H9 (cell line): ENCODE measurements around the gene NBEA. TPM values are rescaled to one million over a fixed set of nuclear protein-coding genes. Genes with fewer than 3 reads are reported as not detected.

ENCODE experiments used
- DNase-seq: peaks from one replicate; pipeline ENCODE4 v3.0.0-alpha.2; 2017
- H2AFZ ChIP-seq: one replicate; pipeline ENCODE4 v1.6.1; 2013; ENCODE audit warnings: mild to moderate bottlenecking, low read length, control low read depth, moderate library complexity
- H2AK5ac ChIP-seq: 2 replicates; pipeline ENCODE4 v1.6.1; 2013; ENCODE audit warnings: low read length, control low read depth, mixed read lengths; ENCODE audit not compliant: insufficient read length
- H2BK120ac ChIP-seq: one replicate; pipeline ENCODE4 v1.6.1; 2013; ENCODE audit warnings: low read depth, mild to moderate bottlenecking, low read length, control low read depth, inconsistent platforms; ENCODE audit not compliant: poor library complexity, severe bottlenecking
- H2BK12ac ChIP-seq: 2 replicates; pipeline ENCODE4 v1.6.1; 2013; ENCODE audit warnings: low read length, control low read depth, mixed read lengths, low read depth; ENCODE audit not compliant: insufficient read length
- H2BK15ac ChIP-seq: 2 replicates; pipeline ENCODE4 v1.6.1; 2013; ENCODE audit warnings: low read depth, low read length, control low read depth
- H2BK20ac ChIP-seq: one replicate; pipeline ENCODE4 v1.6.1; 2013; ENCODE audit warnings: low read depth, mild to moderate bottlenecking, low read length, control low read depth, inconsistent platforms; ENCODE audit not compliant: poor library complexity, severe bottlenecking
- H2BK5ac ChIP-seq: 2 replicates; pipeline ENCODE4 v1.6.1; 2013; ENCODE audit warnings: low read length, control low read depth, mixed read lengths; ENCODE audit not compliant: insufficient read length
- H3K14ac ChIP-seq: 2 replicates; pipeline ENCODE4 v1.6.1; 2013; ENCODE audit warnings: low read length, control low read depth; ENCODE audit not compliant: insufficient read depth
- H3K18ac ChIP-seq: 2 replicates; pipeline ENCODE4 v1.6.1; 2013; ENCODE audit warnings: low read depth, mild to moderate bottlenecking, mixed read lengths, low read length, control low read depth; ENCODE audit not compliant: insufficient read length
- H3K23ac ChIP-seq: 2 replicates; pipeline ENCODE4 v1.6.1; 2013; ENCODE audit warnings: low read length, control low read depth, mixed read lengths, low read depth; ENCODE audit not compliant: insufficient read length
- H3K23me2 ChIP-seq: 2 replicates; pipeline ENCODE4 v1.6.1; 2013; ENCODE audit warnings: low read depth, mild to moderate bottlenecking, mixed read lengths, low read length, control low read depth; ENCODE audit not compliant: insufficient read length, poor library complexity, severe bottlenecking
- H3K27ac ChIP-seq: 2 replicates; pipeline ENCODE4 v1.5.1; 2013; ENCODE audit warnings: low read length, control low read depth, mixed read lengths, low read depth; ENCODE audit not compliant: insufficient read length
- H3K27me3 ChIP-seq: 2 replicates; pipeline ENCODE4 v1.6.1; 2013; ENCODE audit warnings: low read length, control low read depth, inconsistent platforms; ENCODE audit not compliant: insufficient read depth
- H3K4ac ChIP-seq: 2 replicates; pipeline ENCODE4 v1.6.1; 2013; ENCODE audit warnings: low read depth, mild to moderate bottlenecking, control low read depth, inconsistent platforms, low read length, moderate library complexity
- H3K4me1 ChIP-seq: 2 replicates; pipeline ENCODE4 v1.6.1; 2013; ENCODE audit warnings: low read length, control low read depth, inconsistent platforms; ENCODE audit not compliant: insufficient read depth
- H3K4me2 ChIP-seq: 2 replicates; pipeline ENCODE4 v1.6.1; 2013; ENCODE audit warnings: low read length, control low read depth, mixed read lengths; ENCODE audit not compliant: insufficient read length, insufficient read depth
- H3K56ac ChIP-seq: 2 replicates; pipeline ENCODE4 v1.6.1; 2013; ENCODE audit warnings: low read depth, mild to moderate bottlenecking, mixed read lengths, low read length, control low read depth; ENCODE audit not compliant: insufficient read length
- H3K79me1 ChIP-seq: 2 replicates; pipeline ENCODE4 v1.6.1; 2013; ENCODE audit warnings: low read depth, mild to moderate bottlenecking, moderate library complexity, low read length, control low read depth, inconsistent platforms; ENCODE audit not compliant: insufficient read depth, poor library complexity, severe bottlenecking
- H3K79me2 ChIP-seq: 2 replicates; pipeline ENCODE4 v1.6.1; 2013; ENCODE audit warnings: low read length, control low read depth, inconsistent platforms; ENCODE audit not compliant: insufficient read depth
- H3K9ac ChIP-seq: 2 replicates; pipeline ENCODE4 v1.6.1; 2013; ENCODE audit warnings: low read length, control low read depth, mixed read lengths; ENCODE audit not compliant: insufficient read length; ENCODE audit errors: extremely low read depth
- H3K9me3 ChIP-seq: one replicate; pipeline ENCODE4 v1.6.1; 2013; ENCODE audit warnings: low read depth, low read length, inconsistent platforms; ENCODE audit not compliant: control insufficient read depth
- H3T11ph ChIP-seq: one replicate; pipeline ENCODE4 v1.6.1; 2013; ENCODE audit warnings: mild to moderate bottlenecking, low read length, control low read depth, inconsistent platforms
- H4K20me1 ChIP-seq: one replicate; pipeline ENCODE4 v1.6.1; 2013; ENCODE audit not compliant: control insufficient read depth, insufficient read length, insufficient read depth
- H4K5ac ChIP-seq: 2 replicates; pipeline ENCODE4 v1.6.1; 2013; ENCODE audit warnings: low read depth, mild to moderate bottlenecking, mixed read lengths, low read length, control low read depth; ENCODE audit not compliant: insufficient read length
- H4K8ac ChIP-seq: replicated peaks from 2 replicates; pipeline ENCODE4 v1.6.1; 2013; ENCODE audit warnings: low read length, control low read depth, mixed read lengths, low read depth; ENCODE audit not compliant: insufficient read length
- H4K91ac ChIP-seq: 2 replicates; pipeline ENCODE4 v1.6.1; 2013; ENCODE audit warnings: low read depth, mild to moderate bottlenecking, moderate library complexity, mixed read lengths, low read length, control low read depth; ENCODE audit not compliant: insufficient read length
- H3K27ac Mint-ChIP-seq, 3 experiments: 2 replicates in 2 of 3; 3 replicates in 1 of 3; pipeline ENCODE4 v1.8.0; 2020 to 2021; ENCODE audit warnings: mixed read lengths in 3 of 3, mild to moderate bottlenecking in 1 of 3, moderate library complexity in 1 of 3
- H3K27me3 Mint-ChIP-seq: 2 replicates; pipeline ENCODE4 v1.8.0; 2021; ENCODE audit warnings: low read depth, mild to moderate bottlenecking, moderate library complexity, mixed read lengths
- H3K36me3 Mint-ChIP-seq, 3 experiments: 2 replicates in 2 of 3; 3 replicates in 1 of 3; pipeline ENCODE4 v1.8.0; 2020 to 2021; ENCODE audit warnings: low read depth in 3 of 3, mixed read lengths in 3 of 3; ENCODE audit not compliant: insufficient read depth in 1 of 3
- H3K4me1 Mint-ChIP-seq, 2 experiments: 2 replicates each; pipeline ENCODE4 v1.8.0; 2020; ENCODE audit warnings: mixed read lengths in 2 of 2
- H3K4me3 Mint-ChIP-seq, 2 experiments: 2 replicates in 1 of 2; 3 replicates in 1 of 2; pipeline ENCODE4 v1.8.0; 2020 to 2021; ENCODE audit warnings: mild to moderate bottlenecking in 2 of 2, mixed read lengths in 2 of 2, moderate library complexity in 1 of 2
- H3K9me3 Mint-ChIP-seq, 2 experiments: 2 replicates in 1 of 2; 3 replicates in 1 of 2; pipeline ENCODE4 v1.8.0; 2020; ENCODE audit warnings: mild to moderate bottlenecking in 2 of 2, mixed read lengths in 2 of 2, moderate library complexity in 1 of 2
- WGBS: extraction: QIAGEN DNeasy Blood & Tissue Kit; methylation state at CpG from one replicate; pipeline ENCODE4 v1.1.7; 2013; ENCODE audit warnings: missing lambda C conversion rate, low lambda C conversion rate, mixed read lengths; ENCODE audit not compliant: insufficient read length; ENCODE audit errors: extremely low coverage; 5-methylcytosine and 5-hydroxymethylcytosine counted together
- total RNA-seq: library from RNA; stranded (reverse); gene quantifications from 2 replicates; pipeline ENCODE4 v1.2.1, GENCODE V29; 2021
- TF ChIP-seq, protein P1 (sequence below): fragments of 200-600 bp; sonication (generic); conservative IDR thresholded peaks from 3 replicates; pipeline ENCODE4 v1.8.0; 2021; ENCODE audit warnings: antibody characterized with exemption, mild to moderate bottlenecking

The NBEA gene
- total RNA-seq, 1 experiment from 2014 or later: 17.3 TPM

DNA sequence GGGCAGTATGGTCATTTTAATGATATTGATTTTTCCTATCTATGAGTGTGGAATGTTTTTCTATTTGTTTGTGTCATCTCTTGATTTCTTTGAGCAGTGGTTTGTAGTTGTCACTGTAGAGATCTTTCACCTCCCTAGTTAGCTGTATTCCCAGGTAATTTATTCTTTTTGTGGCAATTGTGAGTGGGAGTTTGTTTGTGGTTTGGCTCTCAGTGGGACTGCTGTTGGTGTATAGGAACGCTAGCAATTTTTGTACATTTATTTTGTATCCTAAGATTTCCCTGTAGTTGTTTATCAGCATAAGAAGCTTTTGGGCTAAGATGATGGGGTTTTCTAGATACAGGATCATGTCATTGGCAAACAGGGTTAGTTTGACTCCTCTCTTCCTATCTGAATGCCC, 28.9 kb downstream of the NBEA start:
- no CpG with 5 or more reads among the region's 1 CpG for WGBS
- Histone ChIP-seq H3K4me1 (no peaks in the 10 kb centered on the region), H2BK5ac (no peak overlapping the region), H3K23ac (no peak overlapping the region), H3K27me3 (no peaks in the 10 kb centered on the region), H2AK5ac (no peak overlapping the region), H3K4ac (no peak overlapping the region), H2BK120ac (no peak overlapping the region), H3K23me2 (no peaks in the 10 kb centered on the region), H3K56ac (no peak overlapping the region), H2BK15ac (no peak overlapping the region), H3K14ac (no peak overlapping the region), H3K9ac (no peak overlapping the region), H2BK12ac (no peak overlapping the region), H2BK20ac (no peak overlapping the region), H3K18ac (no peak overlapping the region), H4K8ac (no peak overlapping the region), H3K27ac (no peak overlapping the region), H3K79me2 (peaks cover 3% of the 10 kb centered on the region; the same call in 1 of the 2 replicates), H2AFZ (no peak overlapping the region), H3K4me2 (no peak overlapping the region), H4K5ac (no peak overlapping the region), H3K9me3 (no peaks in the 10 kb centered on the region), H3T11ph (no peak overlapping the region), H4K20me1 (no peaks in the 10 kb centered on the region), H3K79me1 (no peaks in the 10 kb centered on the region), H4K91ac (no peak overlapping the region)
- no peak overlapping the region for H3K4me3 Mint-ChIP-seq
- H3K9me3 Mint-ChIP-seq: peaks cover 23 to 32% of the 10 kb centered on the region in 2 experiments
- TF ChIP-seq, protein P1, sequence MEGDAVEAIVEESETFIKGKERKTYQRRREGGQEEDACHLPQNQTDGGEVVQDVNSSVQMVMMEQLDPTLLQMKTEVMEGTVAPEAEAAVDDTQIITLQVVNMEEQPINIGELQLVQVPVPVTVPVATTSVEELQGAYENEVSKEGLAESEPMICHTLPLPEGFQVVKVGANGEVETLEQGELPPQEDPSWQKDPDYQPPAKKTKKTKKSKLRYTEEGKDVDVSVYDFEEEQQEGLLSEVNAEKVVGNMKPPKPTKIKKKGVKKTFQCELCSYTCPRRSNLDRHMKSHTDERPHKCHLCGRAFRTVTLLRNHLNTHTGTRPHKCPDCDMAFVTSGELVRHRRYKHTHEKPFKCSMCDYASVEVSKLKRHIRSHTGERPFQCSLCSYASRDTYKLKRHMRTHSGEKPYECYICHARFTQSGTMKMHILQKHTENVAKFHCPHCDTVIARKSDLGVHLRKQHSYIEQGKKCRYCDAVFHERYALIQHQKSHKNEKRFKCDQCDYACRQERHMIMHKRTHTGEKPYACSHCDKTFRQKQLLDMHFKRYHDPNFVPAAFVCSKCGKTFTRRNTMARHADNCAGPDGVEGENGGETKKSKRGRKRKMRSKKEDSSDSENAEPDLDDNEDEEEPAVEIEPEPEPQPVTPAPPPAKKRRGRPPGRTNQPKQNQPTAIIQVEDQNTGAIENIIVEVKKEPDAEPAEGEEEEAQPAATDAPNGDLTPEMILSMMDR: no peak
- H3K27me3 Mint-ChIP-seq: no peaks in the 10 kb centered on the region
- H3K27ac Mint-ChIP-seq: peak overlapping the region in 2 of 3 experiments; percentile 6; a peak in 2 of 7 replicates
- peaks cover 8 to 16% of the 10 kb centered on the region in 2 experiments; a peak in 2 of 4 replicates for H3K4me1 Mint-ChIP-seq
- H3K36me3 Mint-ChIP-seq: peaks cover 45 to 71% (median 53%) of the 10 kb centered on the region in 3 experiments
- no peak for DNase-seq
